ENCODE measurements around the gene TFR2. TPM values are rescaled to one million over a fixed set of nuclear protein-coding genes. Genes with fewer than 3 reads are reported as not detected.

Gene TFR2
- total RNA-seq, 4 donors from 2014 or later: 0.60 to 0.68 (median 0.64) TPM; not detected in 1

DNA sequence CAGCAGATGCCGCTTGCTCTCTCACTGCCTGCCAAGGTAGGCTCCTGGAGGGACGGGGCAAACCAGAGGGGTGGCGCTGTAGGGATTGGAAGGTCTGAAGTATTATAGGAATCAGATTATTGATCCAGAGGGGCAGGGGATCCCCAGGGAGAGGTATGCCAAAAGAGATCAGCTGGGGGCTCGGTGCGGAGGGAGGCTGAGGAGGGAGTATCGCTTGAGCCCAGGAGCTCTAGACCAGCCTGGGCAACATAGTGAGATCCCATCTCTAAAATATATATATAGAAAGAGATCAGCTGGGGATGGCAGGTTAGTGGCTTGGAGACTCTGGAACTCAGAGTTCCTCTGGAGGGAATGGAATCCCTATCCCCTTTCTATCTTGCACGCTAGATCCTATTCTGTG, 46.2 kb downstream of the TFR2 start:
- WGBS, 2 donors (ENCODE audit: low coverage in 1 of 2): 92 to 100% methylated on average over 2 to 7 of the region's 7 CpGs
- Histone ChIP-seq H3K27me3 (no peaks in the 10 kb centered on the region), H3K9me3 (no peaks in the 10 kb centered on the region), H3K27ac (no peak overlapping the region), H3K36me3 (no peaks in the 10 kb centered on the region), H3K4me3 (no peak overlapping the region), H3K4me1 (no peaks in the 10 kb centered on the region)
- no peak for TF ChIP-seq POLR2A (IDR thresholded peaks at IDR 0.05)
- TF ChIP-seq EP300 (IDR thresholded peaks at IDR 0.05; ENCODE audit: low read depth): no peak
- TF ChIP-seq POLR2AphosphoS5 (IDR thresholded peaks at IDR 0.05): no peak
- TF ChIP-seq, protein P1, sequence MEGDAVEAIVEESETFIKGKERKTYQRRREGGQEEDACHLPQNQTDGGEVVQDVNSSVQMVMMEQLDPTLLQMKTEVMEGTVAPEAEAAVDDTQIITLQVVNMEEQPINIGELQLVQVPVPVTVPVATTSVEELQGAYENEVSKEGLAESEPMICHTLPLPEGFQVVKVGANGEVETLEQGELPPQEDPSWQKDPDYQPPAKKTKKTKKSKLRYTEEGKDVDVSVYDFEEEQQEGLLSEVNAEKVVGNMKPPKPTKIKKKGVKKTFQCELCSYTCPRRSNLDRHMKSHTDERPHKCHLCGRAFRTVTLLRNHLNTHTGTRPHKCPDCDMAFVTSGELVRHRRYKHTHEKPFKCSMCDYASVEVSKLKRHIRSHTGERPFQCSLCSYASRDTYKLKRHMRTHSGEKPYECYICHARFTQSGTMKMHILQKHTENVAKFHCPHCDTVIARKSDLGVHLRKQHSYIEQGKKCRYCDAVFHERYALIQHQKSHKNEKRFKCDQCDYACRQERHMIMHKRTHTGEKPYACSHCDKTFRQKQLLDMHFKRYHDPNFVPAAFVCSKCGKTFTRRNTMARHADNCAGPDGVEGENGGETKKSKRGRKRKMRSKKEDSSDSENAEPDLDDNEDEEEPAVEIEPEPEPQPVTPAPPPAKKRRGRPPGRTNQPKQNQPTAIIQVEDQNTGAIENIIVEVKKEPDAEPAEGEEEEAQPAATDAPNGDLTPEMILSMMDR (IDR thresholded peaks at IDR 0.05): no peak
- no peak for DNase-seq
- in situ Hi-C loops (cut with MboI; ENCODE audit: low pct_ligation_motif_present in 1 of 4, low pct_unique_long_range_greater_than_20kb in 1 of 4, low sequenced_read_pairs in 3 of 4) (loop anchor here in 1 of 4 donors (25.0 kb wide), 1 partner anchor 92 kb away; the partner anchor contains the start of gene GIGYF1), intact Hi-C loops (cut with DNase I; ENCODE audit: low total_unique reads) (no loop called here)

DNA sequence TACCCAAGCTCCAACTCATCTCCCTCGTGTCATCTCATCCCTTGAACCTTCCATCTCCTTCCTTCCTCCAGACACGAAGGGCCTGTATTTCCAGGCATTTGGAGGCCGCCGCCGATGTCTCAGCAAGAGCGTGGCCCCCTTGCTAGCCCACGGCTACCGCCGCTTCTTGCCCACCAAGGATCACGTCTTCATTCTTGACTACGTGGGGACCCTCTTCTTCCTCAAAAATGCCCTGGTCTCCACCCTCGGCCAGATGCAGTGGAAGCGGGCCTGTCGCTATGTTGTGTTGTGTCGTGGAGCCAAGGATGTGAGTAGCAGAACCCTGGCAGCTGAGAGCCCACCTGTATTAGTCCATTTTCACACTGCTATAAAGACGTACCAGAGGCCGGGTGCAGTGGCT, 49.8 kb downstream of the TFR2 start:
- no peaks in the 10 kb centered on the region for H3K27me3 ChIP-seq
- H3K4me3 ChIP-seq: no peak overlapping the region
- intact Hi-C loops (cut with DNase I; ENCODE audit: low total_unique reads): no loop called here
- no peaks in the 10 kb centered on the region for H3K9me3 ChIP-seq
- peaks cover 0 to 9% (median 6%) of the 10 kb centered on the region in 4 donors for H3K4me1 ChIP-seq
- WGBS, 2 donors (ENCODE audit: low coverage in 1 of 2): 90 to 91% methylated on average over 2 to 17 of the region's 17 CpGs
- DNase-seq: no peak
- TF ChIP-seq POLR2AphosphoS5 (IDR thresholded peaks at IDR 0.05) (no peak), EP300 (IDR thresholded peaks at IDR 0.05; ENCODE audit: low read depth) (no peak), POLR2A (IDR thresholded peaks at IDR 0.05) (no peak)
- TF ChIP-seq, protein P1 (IDR thresholded peaks at IDR 0.05): no peak
- H3K36me3 ChIP-seq: no peaks in the 10 kb centered on the region
- H3K27ac ChIP-seq: no peak overlapping the region
- in situ Hi-C loops (cut with MboI; ENCODE audit: low pct_ligation_motif_present in 1 of 4, low pct_unique_long_range_greater_than_20kb in 1 of 4, low sequenced_read_pairs in 3 of 4): loop anchor here in 1 of 4 donors (25.0 kb wide), 1 partner anchor 96 kb away; the partner anchor contains the start of gene GIGYF1

DNA sequence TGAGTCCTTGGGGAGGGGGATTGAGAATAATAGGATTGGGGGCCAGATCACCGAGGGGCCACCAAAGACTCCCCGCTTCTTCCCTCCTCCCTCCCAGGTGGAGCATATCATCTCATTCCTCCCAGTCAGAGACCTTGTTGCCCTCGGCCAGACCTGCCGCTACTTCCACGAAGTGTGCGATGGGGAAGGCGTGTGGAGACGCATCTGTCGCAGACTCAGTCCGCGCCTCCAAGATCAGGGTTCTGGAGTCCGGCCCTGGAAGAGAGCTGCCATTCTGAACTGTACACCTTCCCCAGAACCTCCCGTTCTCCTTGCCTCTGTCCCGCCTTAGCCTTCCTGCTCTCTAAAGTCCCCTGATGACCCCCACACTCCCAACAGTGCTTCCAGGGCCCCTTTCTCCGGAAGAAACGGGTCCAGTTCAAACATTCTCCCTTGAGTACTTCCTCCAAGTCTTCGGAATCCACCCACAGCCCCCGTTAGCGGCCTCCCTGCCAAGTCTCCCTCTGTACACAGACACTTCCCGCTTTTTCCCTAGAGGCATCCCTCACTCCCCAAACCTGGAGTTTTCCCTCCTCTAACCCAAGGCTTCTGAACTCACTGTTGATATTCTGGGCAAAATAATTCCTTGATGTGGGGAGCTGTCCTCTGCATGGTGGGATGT, 51.1 kb downstream of the TFR2 start:
- H3K27ac ChIP-seq: peak overlapping the region in 2 of 4 donors; percentile 21 to 38
- H3K27me3 ChIP-seq: no peaks in the 10 kb centered on the region
- WGBS, 2 donors (ENCODE audit: low coverage in 1 of 2): 26 to 55% methylated on average over 4 to 20 of the region's 20 CpGs
- intact Hi-C loops (cut with DNase I; ENCODE audit: low total_unique reads): no loop called here
- H3K4me3 ChIP-seq: no peak overlapping the region
- no peak for DNase-seq
- H3K4me1 ChIP-seq: peaks cover 0 to 11% (median 8%) of the 10 kb centered on the region in 4 donors
- no peaks in the 10 kb centered on the region for H3K36me3 ChIP-seq
- in situ Hi-C loops (cut with MboI; ENCODE audit: low pct_ligation_motif_present in 1 of 4, low pct_unique_long_range_greater_than_20kb in 1 of 4, low sequenced_read_pairs in 3 of 4): loop anchor here in 1 of 4 donors (25.0 kb wide), 1 partner anchor 97 kb away; the partner anchor contains the start of gene GIGYF1
- TF ChIP-seq POLR2A (IDR thresholded peaks at IDR 0.05) (no peak), EP300 (IDR thresholded peaks at IDR 0.05; ENCODE audit: low read depth) (no peak), POLR2AphosphoS5 (IDR thresholded peaks at IDR 0.05) (no peak)
- TF ChIP-seq, protein P1 (IDR thresholded peaks at IDR 0.05): no peak
- H3K9me3 ChIP-seq: no peaks in the 10 kb centered on the region

GRCh38 chr7:100589341-100589947, 51.9 kb downstream of the TFR2 start:
- WGBS, 2 donors (ENCODE audit: low coverage in 1 of 2): 64 to 67% methylated on average over 7 of the region's 7 CpGs
- no peaks in the 10 kb centered on the region for H3K36me3 ChIP-seq
- H3K27ac ChIP-seq: peak overlapping the region in 1 of 4 donors; percentile 21
- H3K27me3 ChIP-seq: no peaks in the 10 kb centered on the region
- TF ChIP-seq EP300 (IDR thresholded peaks at IDR 0.05; ENCODE audit: low read depth): no peak
- TF ChIP-seq, protein P1 (IDR thresholded peaks at IDR 0.05): no peak
- TF ChIP-seq POLR2A (IDR thresholded peaks at IDR 0.05): no peak
- no peak for TF ChIP-seq POLR2AphosphoS5 (IDR thresholded peaks at IDR 0.05)
- H3K4me1 ChIP-seq: peaks cover 5 to 19% (median 15%) of the 10 kb centered on the region in 4 donors
- in situ Hi-C loops (cut with MboI; ENCODE audit: low pct_ligation_motif_present in 1 of 4, low pct_unique_long_range_greater_than_20kb in 1 of 4, low sequenced_read_pairs in 3 of 4): loop anchor here in 2 of 4 donors (10.0 to 25.0 kb wide), 2 partner anchors 85 to 98 kb away; partner anchors contain the start of genes GIGYF1 (in 1 of the 2) and GNB2 (in 1 of the 2)
- intact Hi-C loops (cut with DNase I; ENCODE audit: low total_unique reads): no loop called here
- no peaks in the 10 kb centered on the region for H3K9me3 ChIP-seq
- no peak for DNase-seq
- H3K4me3 ChIP-seq: no peak overlapping the region
